Stomach (tissue), 4 donors: Measurements from ENCODE around the gene ZNF433.

Experiments used
- POLR2AphosphoS5 ChIP-seq, 3 donors: sonication (generic); formaldehyde crosslinking; IDR thresholded peaks; one replicate each; pipeline ENCODE4 v1.6.1; 2016; ENCODE audit warnings: antibody characterized with exemption in 3 of 3
- TF ChIP-seq, protein P1 (sequence below), 7 experiments: fragments of 450-650 bp in 4 of 7; fragments of 200-600 bp in 3 of 7; sonication (generic) in 3 of 7; IDR thresholded peaks; one replicate each; pipeline ENCODE4 v1.5.1; 2016 to 2019; ENCODE audit warnings: antibody characterized with exemption in 7 of 7, control low read depth in 2 of 7, mild to moderate bottlenecking in 1 of 7

DNA sequence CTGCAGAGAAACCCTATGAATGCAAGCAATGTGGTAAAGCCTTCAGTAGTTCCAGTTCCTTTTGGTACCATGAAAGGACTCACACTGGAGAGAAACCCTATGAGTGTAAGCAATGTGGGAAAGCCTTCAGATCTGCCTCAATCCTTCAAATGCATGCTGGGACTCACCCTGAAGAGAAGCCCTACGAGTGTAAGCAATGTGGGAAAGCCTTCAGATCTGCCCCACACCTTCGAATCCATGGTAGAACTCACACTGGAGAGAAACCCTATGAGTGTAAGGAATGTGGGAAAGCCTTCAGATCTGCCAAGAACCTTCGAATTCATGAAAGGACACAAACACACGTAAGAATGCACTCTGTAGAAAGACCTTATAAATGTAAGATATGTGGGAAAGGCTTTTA is 56.0 kb downstream of the ZNF433 start:
- TF ChIP-seq, protein P1, sequence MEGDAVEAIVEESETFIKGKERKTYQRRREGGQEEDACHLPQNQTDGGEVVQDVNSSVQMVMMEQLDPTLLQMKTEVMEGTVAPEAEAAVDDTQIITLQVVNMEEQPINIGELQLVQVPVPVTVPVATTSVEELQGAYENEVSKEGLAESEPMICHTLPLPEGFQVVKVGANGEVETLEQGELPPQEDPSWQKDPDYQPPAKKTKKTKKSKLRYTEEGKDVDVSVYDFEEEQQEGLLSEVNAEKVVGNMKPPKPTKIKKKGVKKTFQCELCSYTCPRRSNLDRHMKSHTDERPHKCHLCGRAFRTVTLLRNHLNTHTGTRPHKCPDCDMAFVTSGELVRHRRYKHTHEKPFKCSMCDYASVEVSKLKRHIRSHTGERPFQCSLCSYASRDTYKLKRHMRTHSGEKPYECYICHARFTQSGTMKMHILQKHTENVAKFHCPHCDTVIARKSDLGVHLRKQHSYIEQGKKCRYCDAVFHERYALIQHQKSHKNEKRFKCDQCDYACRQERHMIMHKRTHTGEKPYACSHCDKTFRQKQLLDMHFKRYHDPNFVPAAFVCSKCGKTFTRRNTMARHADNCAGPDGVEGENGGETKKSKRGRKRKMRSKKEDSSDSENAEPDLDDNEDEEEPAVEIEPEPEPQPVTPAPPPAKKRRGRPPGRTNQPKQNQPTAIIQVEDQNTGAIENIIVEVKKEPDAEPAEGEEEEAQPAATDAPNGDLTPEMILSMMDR (IDR thresholded peaks at IDR 0.05): no peak
- no peak for TF ChIP-seq POLR2AphosphoS5 (IDR thresholded peaks at IDR 0.05)
